Limb (tissue), 2 donors: Measurements from ENCODE around the gene KTI12.

Source experiments
- DNase-seq, 2 donors: peaks; one replicate each; pipeline ENCODE4 v3.0.0-alpha.2; 2016; ENCODE audit errors: extremely low spot score in 2 of 2

The KTI12 gene

DNA sequence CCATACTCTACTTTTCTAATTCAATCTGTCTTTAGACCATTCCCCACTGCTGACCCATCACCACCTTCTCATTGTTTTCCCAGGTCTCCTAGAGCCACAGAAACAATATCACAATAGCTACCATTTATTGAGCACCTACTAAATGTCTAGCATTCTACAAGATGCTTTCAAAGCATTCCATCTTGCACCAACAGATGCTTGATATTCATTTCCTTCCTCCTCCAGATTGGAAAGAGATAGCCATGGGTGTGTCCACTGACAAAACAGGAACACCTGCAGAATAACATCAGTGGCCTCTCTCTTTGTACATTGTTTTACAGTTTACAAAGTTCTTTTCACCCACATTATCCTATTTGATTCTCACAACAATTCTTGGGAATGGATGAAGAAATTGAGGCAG lies 45.4 kb downstream of the KTI12 start:
- DNase-seq: no peak

DNA sequence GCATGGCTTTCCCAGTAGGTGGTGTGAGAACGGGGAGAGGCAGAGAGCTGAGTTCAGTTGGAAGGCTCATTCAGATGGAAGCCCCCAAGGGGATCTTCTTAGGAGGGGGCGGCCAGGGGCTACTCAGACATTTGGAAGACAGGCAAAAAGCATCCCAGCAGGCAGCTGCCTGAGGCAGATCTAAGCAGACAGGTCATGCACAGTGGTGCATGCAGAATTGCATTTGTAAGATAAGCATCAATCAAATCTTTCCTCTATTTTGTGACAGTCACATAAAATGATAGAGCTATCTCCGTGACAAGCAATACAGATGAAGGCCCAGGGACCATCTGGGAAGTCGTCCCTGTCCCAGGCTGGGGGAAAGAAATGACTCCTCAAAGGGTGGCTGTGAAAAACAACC lies 46.9 kb downstream of the KTI12 start:
- DNase-seq: no peak

DNA sequence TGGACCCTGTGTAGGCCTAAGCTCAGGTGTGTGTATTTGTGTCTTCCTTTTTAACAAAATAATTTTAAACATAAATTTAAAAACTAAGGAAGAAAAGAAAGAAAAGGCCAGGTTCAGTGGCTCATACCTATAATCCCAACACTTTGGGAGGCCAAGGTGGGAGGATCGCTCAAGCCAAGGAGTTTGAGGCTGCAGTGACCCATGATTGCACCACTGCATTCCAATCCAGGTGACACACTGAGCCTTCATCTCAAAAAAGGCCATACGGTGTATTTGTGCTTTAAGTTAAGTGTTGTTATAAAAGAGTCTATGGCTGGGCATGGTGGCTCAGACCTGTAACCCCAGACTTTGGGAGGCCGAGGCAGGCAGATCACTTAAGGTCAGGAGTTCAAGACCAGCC lies 51.4 kb downstream of the KTI12 start:
- no peak for DNase-seq
